Natural killer cell treated with Interleukin-12 subunit alpha and Interleukin-12 subunit beta and Interleukin-15 and Interleukin-18, amount 100 ng/mL, for 72 hours (primary cell): ENCODE results near the gene SLC7A1. TPM values are rescaled to one million over a fixed set of nuclear protein-coding genes. Genes with fewer than 3 reads are reported as not detected.
A peak's percentile ranks its signal among the peaks of the same experiment; 100 is the strongest.

Experiments
- ATAC-seq, 2 donors: fragments of 150-1000 bp; cut with Tn5 transposase in 1 of 2; sonication (Bioruptor Pico), chemical (Tn5 transposase) in 1 of 2; 2 replicates each; pipeline ENCODE4 v1.10.0; 2021
- DNase-seq: peaks from one replicate; pipeline ENCODE4 v3.0.0; 2022; ENCODE audit warnings: low spot score
- H3K27ac Mint-ChIP-seq, 2 donors: 1 replicate in 1 of 2; 2 replicates in 1 of 2; pipeline ENCODE4 v1.8.0; 2022; ENCODE audit warnings: mixed read lengths in 2 of 2, mild to moderate bottlenecking in 1 of 2, moderate library complexity in 1 of 2
- H3K27me3 Mint-ChIP-seq, 2 donors: 1 replicate in 1 of 2; 2 replicates in 1 of 2; pipeline ENCODE4 v1.8.0; 2022; ENCODE audit warnings: mixed read lengths in 2 of 2
- H3K36me3 Mint-ChIP-seq: one replicate; pipeline ENCODE4 v1.8.0; 2022; ENCODE audit warnings: mixed read lengths
- H3K4me1 Mint-ChIP-seq, 2 donors: 1 replicate in 1 of 2; 2 replicates in 1 of 2; pipeline ENCODE4 v1.8.0; 2022; ENCODE audit warnings: low read depth in 2 of 2, mixed read lengths in 2 of 2, mild to moderate bottlenecking in 1 of 2
- H3K4me3 Mint-ChIP-seq: one replicate; pipeline ENCODE4 v1.8.0; 2022; ENCODE audit warnings: mixed read lengths
- H3K9me3 Mint-ChIP-seq: 2 replicates; pipeline ENCODE4 v1.8.0; 2022; ENCODE audit warnings: mixed read lengths
- total RNA-seq, 2 donors: library from RNA; stranded (reverse); gene quantifications; one replicate each; pipeline ENCODE4 v1.2.3, GENCODE V29; 2022

SLC7A1 gene
- total RNA-seq, 2 donors from 2014 or later: 80.2 to 152 TPM

DNA sequence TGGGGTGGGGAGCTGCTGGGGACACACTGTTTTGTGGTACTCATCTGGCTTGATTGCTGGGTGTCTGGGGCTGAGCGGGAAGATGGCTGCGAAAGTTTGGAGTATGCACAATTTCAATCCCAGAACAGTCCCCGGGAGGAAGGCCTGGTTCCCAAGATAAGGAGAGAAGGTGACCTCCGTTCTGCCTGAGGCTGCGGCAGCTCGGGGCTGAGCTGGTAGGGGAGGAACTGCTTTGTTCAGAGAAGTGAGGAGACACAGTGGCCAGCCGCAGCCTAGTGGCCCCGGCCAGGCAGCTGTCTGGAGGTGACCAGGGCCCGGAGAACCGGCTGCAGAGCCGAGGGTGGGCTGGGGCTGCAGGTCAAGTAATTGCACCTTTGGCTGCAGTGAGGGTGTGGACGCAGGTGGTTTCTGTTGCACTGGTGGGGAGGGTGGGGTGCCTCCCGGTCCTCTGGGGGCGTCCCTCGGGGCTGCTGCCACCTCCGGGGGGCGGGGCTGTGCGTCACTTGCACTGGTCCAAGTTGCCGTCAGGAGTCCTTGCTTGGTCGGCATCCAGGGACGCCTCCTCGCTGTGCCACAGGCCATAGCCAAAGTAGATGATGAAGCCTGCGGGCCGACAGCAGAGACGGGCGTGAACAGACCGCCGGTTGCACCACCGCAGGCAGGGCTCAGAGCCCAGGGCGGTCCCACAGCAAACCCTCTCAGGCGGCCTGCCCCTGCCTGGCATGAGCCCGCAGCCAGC is 81.3 kb downstream of the SLC7A1 start:
- no peak overlapping the region for H3K27ac Mint-ChIP-seq
- no peaks in the 10 kb centered on the region for H3K36me3 Mint-ChIP-seq
- H3K4me1 Mint-ChIP-seq: peaks cover 0 to 3% of the 10 kb centered on the region in 2 donors
- H3K4me3 Mint-ChIP-seq: no peak overlapping the region
- no peak for ATAC-seq
- H3K27me3 Mint-ChIP-seq: no peaks in the 10 kb centered on the region
- H3K9me3 Mint-ChIP-seq: no peaks in the 10 kb centered on the region
- DNase-seq: no peak

DNA sequence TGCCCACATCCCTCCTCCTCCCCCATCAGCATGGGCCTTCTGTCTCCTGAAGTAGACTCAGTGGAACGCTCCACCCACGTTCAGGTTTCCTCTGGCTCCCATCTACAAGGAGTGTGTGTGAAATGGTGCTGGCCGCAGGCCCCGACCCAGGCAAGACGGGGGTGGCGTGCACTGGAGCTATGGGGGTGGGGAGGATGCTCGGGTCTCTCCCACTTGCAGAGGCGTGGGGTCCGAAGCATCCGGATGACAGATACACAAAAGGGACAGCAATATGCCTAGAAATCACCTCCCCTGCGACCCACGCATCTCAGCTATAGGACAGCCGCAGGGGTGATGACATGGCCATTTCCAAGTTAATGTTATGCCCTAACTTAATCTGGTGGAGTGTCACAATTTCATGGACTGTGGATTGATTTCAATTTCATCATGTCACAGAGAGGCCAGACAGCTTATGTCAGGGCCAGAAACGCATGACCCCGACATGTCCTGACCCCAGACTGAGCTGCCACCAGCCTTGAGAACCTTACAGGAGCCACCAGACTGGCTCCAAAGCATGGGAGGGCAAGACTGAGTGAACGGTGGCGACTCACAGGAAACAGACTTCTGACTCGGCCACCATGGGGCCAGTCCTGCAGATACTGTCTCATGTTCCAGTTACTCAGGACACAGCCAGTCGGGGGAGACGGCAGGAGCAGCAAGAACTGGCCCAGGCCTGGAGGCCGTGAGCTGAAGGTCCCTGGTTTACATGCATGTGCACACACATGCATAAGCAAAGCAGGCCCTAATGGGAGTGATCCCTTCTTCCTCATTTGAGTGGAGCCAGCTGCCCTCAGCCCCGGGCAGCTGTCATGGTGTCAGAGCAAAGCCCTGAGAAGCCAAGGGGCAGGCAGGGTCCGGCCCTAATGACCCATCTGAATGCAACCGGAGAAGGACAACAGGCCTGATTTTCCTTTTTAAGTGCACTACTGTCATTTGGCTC is 82.2 kb downstream of the SLC7A1 start:
- Mint-ChIP-seq H3K4me1 (peaks cover 0 to 5% of the 10 kb centered on the region in 2 donors), H3K4me3 (no peak overlapping the region), H3K36me3 (no peaks in the 10 kb centered on the region), H3K27ac (no peak overlapping the region), H3K27me3 (no peaks in the 10 kb centered on the region), H3K9me3 (no peaks in the 10 kb centered on the region)
- no peak for DNase-seq
- ATAC-seq: no peak

DNA sequence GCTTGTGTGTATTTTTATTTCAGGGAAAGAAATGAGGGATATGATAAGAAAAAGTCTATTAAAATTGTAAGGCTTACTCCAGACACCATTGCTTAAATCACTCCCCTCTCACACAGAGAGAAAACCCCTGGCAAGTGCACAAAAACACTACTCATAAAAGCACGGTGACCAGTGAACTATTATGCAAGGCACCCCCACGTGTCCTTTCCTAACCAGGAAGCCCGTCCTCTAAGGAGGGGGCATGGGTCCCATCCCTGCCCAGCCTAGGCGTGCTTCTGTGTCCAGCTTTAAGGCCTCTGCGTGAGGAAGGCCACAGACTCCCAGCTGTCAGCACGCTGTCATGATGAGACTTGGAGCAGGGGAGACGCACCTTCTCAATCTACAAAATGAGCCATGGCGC is 83.5 kb downstream of the SLC7A1 start:
- H3K36me3 Mint-ChIP-seq: no peaks in the 10 kb centered on the region
- DNase-seq (no peak), ATAC-seq (no peak)
- no peak overlapping the region for H3K4me3 Mint-ChIP-seq
- no peaks in the 10 kb centered on the region for H3K9me3 Mint-ChIP-seq
- no peaks in the 10 kb centered on the region for H3K27me3 Mint-ChIP-seq
- peak overlapping the region in 1 of 2 donors; percentile 58 for H3K27ac Mint-ChIP-seq
- peaks cover 0 to 5% of the 10 kb centered on the region in 2 donors for H3K4me1 Mint-ChIP-seq

DNA sequence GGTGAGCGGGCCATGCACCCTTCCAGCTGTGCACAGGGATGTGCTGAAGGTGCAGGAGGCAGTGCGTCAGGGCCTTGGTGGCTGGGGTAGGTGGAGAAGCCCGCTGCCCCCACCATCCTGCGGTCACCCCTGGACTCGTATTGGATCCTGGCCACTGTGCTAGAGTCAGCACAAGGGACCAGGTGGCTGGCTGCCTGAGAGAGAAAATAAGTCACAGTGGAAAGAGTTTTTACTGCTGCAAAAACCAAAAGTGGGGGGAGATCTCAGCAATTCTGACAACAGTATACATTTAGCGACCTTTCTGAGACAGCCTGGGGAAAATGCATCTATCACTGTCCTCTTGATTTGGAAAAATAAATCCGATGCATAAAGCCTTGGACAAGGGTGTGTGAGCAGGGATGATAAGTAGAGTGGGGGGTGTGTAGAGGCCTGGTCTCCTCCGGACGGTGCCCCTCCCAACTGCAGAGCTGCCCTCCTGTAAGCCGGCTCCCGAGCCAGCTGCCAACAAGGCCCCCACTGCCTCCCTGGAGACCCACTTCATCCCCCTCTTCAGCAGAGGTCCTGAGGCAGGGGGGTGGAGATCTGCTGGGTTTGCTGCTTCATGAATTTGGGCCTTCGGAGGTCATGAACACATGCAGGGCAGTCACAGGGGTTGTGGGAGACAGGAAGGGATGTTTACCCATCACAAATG is 84.2 kb downstream of the SLC7A1 start:
- DNase-seq: no peak
- Mint-ChIP-seq H3K27ac (peak overlapping the region in 1 of 2 donors; percentile 58), H3K4me1 (peaks cover 0 to 5% of the 10 kb centered on the region in 2 donors), H3K27me3 (no peaks in the 10 kb centered on the region), H3K36me3 (no peaks in the 10 kb centered on the region), H3K9me3 (no peaks in the 10 kb centered on the region), H3K4me3 (no peak overlapping the region)
- ATAC-seq: no peak

DNA sequence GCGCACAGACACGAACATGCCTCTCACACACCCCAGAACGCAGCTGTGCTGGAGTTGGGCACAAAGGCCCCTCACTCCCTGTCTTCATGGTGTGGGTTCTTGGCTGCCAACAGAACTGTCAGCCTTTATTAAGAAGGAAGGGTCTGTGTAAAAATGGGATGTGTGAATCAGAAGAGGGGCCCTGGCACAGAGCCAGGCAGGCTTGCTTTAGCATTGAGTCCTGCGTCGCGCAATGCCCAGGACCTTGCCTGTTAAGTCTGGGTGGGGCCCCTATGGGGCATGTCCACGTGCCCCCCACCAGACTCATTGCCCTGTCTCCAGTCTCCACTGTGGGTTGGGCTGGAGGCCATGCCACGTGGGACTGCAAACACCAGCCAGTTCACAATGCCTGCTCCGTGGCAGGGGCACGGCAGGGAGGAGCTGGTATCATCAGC is 84.8 kb downstream of the SLC7A1 start:
- H3K4me3 Mint-ChIP-seq: no peak overlapping the region
- H3K36me3 Mint-ChIP-seq: no peaks in the 10 kb centered on the region
- H3K27me3 Mint-ChIP-seq: no peaks in the 10 kb centered on the region
- no peak for ATAC-seq
- peak overlapping the region in 1 of 2 donors; percentile 58 for H3K27ac Mint-ChIP-seq
- no peaks in the 10 kb centered on the region for H3K9me3 Mint-ChIP-seq
- H3K4me1 Mint-ChIP-seq: peaks cover 0 to 5% of the 10 kb centered on the region in 2 donors
- DNase-seq: no peak

DNA sequence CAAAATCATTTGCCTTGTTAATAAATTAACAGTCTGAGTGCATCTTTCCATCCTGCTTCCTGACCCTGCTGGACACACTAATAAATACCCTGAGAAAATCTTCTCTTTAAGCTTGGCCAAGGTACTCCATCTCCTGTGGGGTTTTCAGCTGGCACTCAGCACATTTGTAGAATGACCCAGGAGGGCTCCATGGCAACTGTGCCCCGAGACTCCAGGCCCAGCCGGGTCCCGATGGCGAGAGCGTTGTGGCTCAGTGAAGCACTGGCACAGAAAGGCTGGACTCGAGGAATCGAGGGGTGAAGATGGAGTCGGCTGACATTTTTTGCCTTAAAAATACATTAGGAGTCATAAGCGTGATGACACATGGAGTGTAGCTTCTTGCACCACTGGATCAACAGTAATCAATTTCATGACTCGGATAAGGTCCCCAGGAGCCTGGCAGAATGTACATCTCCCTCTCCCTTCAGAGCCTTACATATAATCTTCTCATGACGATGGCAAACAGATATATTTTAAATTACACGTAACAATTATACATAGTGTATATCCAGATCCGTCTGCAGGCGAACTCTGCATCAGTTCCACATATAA is 85.4 kb downstream of the SLC7A1 start:
- Mint-ChIP-seq H3K4me3 (no peak overlapping the region), H3K9me3 (no peaks in the 10 kb centered on the region), H3K27ac (no peak overlapping the region), H3K27me3 (no peaks in the 10 kb centered on the region), H3K36me3 (no peaks in the 10 kb centered on the region), H3K4me1 (peaks cover 0 to 5% of the 10 kb centered on the region in 2 donors)
- DNase-seq: no peak
- ATAC-seq: no peak

DNA sequence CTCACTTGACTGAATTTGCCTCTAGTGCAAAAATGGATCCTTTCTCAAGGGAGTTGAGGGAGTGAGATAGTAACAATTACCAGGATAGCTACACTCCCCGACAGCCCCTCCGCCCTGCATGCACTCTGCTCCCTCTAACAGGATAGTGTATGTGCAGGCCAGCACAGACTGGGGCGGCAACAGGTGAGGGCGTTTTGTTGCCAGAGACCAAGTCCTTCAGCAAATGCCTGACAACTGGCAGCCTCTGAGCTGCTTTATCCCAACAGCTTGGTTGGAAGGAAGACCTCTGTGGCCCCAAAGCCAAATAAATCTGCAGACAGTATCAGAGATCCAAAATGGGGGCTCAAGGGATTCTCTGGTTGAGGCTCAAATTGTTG is 86.6 kb downstream of the SLC7A1 start:
- peaks cover 0 to 5% of the 10 kb centered on the region in 2 donors for H3K4me1 Mint-ChIP-seq
- H3K4me3 Mint-ChIP-seq: no peak overlapping the region
- H3K36me3 Mint-ChIP-seq: no peaks in the 10 kb centered on the region
- no peak for ATAC-seq
- H3K27ac Mint-ChIP-seq: no peak overlapping the region
- H3K9me3 Mint-ChIP-seq: no peaks in the 10 kb centered on the region
- H3K27me3 Mint-ChIP-seq: peaks cover 0 to 3% of the 10 kb centered on the region in 2 donors
- DNase-seq: no peak

DNA sequence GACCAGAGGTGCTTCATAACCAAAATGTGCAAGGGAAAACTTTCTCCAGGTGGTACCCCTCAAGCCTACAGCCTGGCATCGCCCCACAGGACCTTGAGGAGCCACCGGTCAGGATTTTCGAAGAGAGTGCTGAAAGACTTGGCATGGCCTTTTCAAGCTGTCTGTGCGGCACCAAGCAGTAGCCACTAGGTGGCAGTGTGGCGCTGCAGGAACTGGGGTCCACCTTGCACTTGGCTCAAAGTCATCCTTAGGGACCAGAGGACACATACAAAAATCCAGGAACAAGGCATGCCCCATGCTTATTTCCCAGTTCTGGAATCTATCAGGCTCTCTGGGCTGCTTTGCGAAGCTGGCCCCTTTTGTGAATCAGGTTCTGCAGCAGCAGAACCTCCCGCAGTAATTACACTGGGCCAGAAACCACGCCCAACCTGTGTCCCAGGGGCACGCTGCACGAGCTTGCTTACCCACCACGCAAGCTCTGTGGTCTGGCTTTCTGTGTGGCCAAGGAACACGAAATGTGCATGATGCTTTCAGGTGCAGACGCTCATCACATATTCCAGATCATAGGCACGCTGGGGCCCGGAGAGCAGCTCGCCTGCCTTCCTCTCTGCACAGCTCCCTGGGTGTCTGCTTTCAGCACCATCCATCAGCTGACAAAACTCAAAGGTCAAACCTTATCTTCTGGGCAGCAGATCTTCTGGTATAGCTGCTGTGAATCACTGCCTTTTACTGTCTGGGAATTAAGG is 87.2 kb downstream of the SLC7A1 start:
- no peaks in the 10 kb centered on the region for H3K36me3 Mint-ChIP-seq
- H3K4me3 Mint-ChIP-seq: no peak overlapping the region
- DNase-seq: peak; percentile 83
- H3K27me3 Mint-ChIP-seq: peaks cover 4 to 6% of the 10 kb centered on the region in 2 donors
- peaks cover 0 to 5% of the 10 kb centered on the region in 2 donors for H3K4me1 Mint-ChIP-seq
- H3K27ac Mint-ChIP-seq: no peak overlapping the region
- peak; percentile 66 to 74 for ATAC-seq
- H3K9me3 Mint-ChIP-seq: no peaks in the 10 kb centered on the region

DNA sequence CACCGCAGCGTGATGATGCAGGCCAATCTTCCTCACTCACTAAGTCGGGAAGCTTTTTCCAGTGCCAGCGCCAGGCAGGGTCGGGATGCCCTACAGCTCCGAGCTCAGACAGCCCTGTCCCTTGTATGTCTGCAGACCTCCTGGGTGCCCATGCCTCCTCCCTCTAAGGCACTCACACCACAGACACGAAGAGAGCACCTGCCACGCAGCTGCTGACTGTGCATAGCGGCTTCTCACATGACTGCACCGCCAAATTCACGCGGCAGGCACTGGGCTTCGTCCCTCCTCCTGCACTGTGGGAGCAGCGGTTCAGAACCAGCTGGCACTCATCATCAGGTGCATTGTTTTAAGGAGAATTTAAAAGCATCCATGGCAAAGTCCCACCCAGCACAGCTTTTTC is 88.1 kb downstream of the SLC7A1 start:
- peaks cover 0 to 5% of the 10 kb centered on the region in 2 donors for H3K4me1 Mint-ChIP-seq
- no peaks in the 10 kb centered on the region for H3K9me3 Mint-ChIP-seq
- H3K4me3 Mint-ChIP-seq: no peak overlapping the region
- H3K36me3 Mint-ChIP-seq: no peaks in the 10 kb centered on the region
- DNase-seq (no peak), ATAC-seq (no peak)
- H3K27ac Mint-ChIP-seq: no peak overlapping the region
- peaks cover 8% of the 10 kb centered on the region in 2 donors for H3K27me3 Mint-ChIP-seq

DNA sequence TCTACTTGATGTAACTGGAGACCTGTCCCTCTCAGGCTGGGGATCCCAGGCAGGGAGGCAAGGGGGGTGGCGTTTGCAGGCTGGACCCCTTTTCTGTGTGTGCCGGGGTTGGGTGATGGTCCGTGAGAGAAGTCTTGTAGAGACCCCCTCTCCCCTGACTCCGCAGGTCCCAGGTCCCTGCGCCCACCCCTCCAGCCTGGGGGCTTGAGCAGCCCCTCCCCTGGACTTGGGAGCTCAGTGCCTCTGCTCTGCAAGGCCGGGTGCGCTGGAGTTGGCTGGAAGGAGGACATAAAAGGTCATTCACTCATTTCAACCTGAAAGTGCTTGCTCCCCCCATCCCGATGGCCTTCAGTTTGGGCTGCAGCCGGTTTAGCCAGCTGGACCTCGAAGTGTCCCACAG is 89.5 kb downstream of the SLC7A1 start:
- ATAC-seq (no peak), DNase-seq (no peak)
- Mint-ChIP-seq H3K27me3 (peaks cover 12 to 16% of the 10 kb centered on the region in 2 donors), H3K4me3 (no peak overlapping the region), H3K27ac (no peak overlapping the region), H3K4me1 (peaks cover 0 to 5% of the 10 kb centered on the region in 2 donors), H3K9me3 (no peaks in the 10 kb centered on the region), H3K36me3 (no peaks in the 10 kb centered on the region)

DNA sequence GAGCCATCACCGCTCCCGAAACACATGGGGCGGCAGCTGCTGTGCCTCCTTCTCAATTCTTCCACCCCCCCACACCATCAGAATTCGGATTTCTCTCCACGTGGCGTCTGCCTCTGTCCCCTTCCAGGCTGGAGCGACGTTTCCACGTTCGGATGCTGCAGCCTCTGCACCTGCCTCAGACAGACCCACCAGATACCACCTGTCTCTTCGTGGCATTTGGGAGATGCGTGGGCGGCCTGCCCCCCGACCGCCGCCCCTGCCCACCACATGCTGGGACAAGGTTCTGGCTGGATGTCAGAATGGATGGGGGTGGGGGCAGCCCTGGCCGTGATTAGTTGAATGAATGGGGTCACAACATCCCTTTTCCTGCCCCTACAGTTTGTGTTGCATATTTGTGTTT is 90.0 kb downstream of the SLC7A1 start:
- Mint-ChIP-seq H3K27me3 (peaks cover 12 to 16% of the 10 kb centered on the region in 2 donors), H3K27ac (no peak overlapping the region), H3K9me3 (no peaks in the 10 kb centered on the region), H3K36me3 (no peaks in the 10 kb centered on the region), H3K4me1 (peaks cover 0 to 5% of the 10 kb centered on the region in 2 donors), H3K4me3 (no peak overlapping the region)
- ATAC-seq: no peak
- peak; percentile 29 for DNase-seq

DNA sequence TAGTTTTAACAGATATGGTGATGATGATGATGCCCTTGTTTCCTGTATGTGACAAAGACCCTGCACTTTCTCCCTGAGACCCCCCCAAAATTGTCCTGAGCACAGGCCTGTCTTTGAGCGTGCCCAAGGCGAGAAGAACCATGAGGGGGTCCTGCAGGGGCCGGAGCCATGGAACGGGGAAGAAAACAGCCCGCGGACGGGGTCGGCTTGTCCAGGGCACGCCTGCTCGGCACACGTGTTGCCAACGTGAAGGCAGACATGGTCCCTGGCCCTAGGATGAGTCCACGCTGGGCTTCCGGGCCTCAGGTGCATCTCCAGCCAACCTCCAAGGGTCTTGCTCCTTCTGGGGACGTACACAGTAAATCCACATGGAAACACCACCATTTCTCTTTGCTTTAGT is 90.8 kb downstream of the SLC7A1 start:
- Mint-ChIP-seq H3K27me3 (peaks cover 12 to 16% of the 10 kb centered on the region in 2 donors), H3K4me3 (no peak overlapping the region), H3K9me3 (no peaks in the 10 kb centered on the region), H3K27ac (no peak overlapping the region), H3K36me3 (no peaks in the 10 kb centered on the region), H3K4me1 (peaks cover 0 to 5% of the 10 kb centered on the region in 2 donors)
- no peak for ATAC-seq
- peak; percentile 28 for DNase-seq
